CD14-positive monocyte (primary cell): Measurements from ENCODE around the gene MED27. TPM values are rescaled to one million over a fixed set of nuclear protein-coding genes. Genes with fewer than 3 reads are reported as not detected.

Experiments
- DNase-seq, 3 donors: peaks; one replicate each; pipeline ENCODE4 v3.0.0-alpha.2; 2011 to 2022
- H2AFZ ChIP-seq: 2 replicates; pipeline ENCODE4 v1.6.0; 2012; ENCODE audit warnings: mild to moderate bottlenecking, low read depth, low read length, inconsistent platforms; ENCODE audit not compliant: insufficient read depth, poor library complexity, severe bottlenecking
- H3K27ac ChIP-seq, 2 donors: 1 replicate in 1 of 2; 2 replicates in 1 of 2; pipeline ENCODE4 v1.5.1; 2012 to 2013; ENCODE audit warnings: low read length in 2 of 2, control low read depth in 1 of 2, inconsistent platforms in 1 of 2, low read depth in 1 of 2, mild to moderate bottlenecking in 1 of 2
- H3K27me3 ChIP-seq, 2 donors: one replicate each; pipeline versions ENCODE4 v1.6.0 to v1.6.1; 2011 to 2013; ENCODE audit warnings: low read length in 2 of 2; ENCODE audit not compliant: control insufficient read depth in 2 of 2, insufficient read depth in 2 of 2
- H3K36me3 ChIP-seq, 2 donors: replicated peaks in 1 of 2; 1 replicate in 1 of 2; 2 replicates in 1 of 2; pipeline versions ENCODE4 v1.5.1 to v1.6.1; 2012 to 2013; ENCODE audit warnings: low read length in 2 of 2, control low read depth in 1 of 2, inconsistent platforms in 1 of 2, mild to moderate bottlenecking in 1 of 2; ENCODE audit not compliant: insufficient read depth in 2 of 2, control insufficient read depth in 1 of 2
- H3K4me1 ChIP-seq, 2 donors: 1 replicate in 1 of 2; 2 replicates in 1 of 2; pipeline versions ENCODE4 v1.5.1 to v1.6.1; 2012 to 2013; ENCODE audit warnings: low read length in 2 of 2, control low read depth in 1 of 2, inconsistent platforms in 1 of 2, mild to moderate bottlenecking in 1 of 2, moderate library complexity in 1 of 2; ENCODE audit not compliant: insufficient read depth in 2 of 2, control insufficient read depth in 1 of 2
- H3K4me2 ChIP-seq: replicated peaks from 2 replicates; pipeline ENCODE3; 2012; ENCODE audit warnings: low read length, moderate library complexity, mild to moderate bottlenecking; ENCODE audit not compliant: poor library complexity, severe bottlenecking; ENCODE audit errors: extremely low read depth
- H3K4me3 ChIP-seq, 3 experiments: fragments of 200-600 bp in 1 of 3; sonication (generic) in 1 of 3; replicated peaks in 1 of 3; 1 replicate in 2 of 3; 2 replicates in 1 of 3; pipeline ENCODE4 v1.5.1; 2011 to 2013; ENCODE audit warnings: low read length in 3 of 3, mild to moderate bottlenecking in 3 of 3, control low read depth in 2 of 3, low read depth in 2 of 3, inconsistent platforms in 1 of 3, moderate library complexity in 1 of 3
- H3K79me2 ChIP-seq: 2 replicates; pipeline ENCODE4 v1.6.0; 2012; ENCODE audit warnings: mild to moderate bottlenecking, control low read depth, inconsistent platforms, low read length, moderate library complexity; ENCODE audit not compliant: insufficient read depth
- H3K9ac ChIP-seq: 2 replicates; pipeline ENCODE4 v1.6.0; 2017; ENCODE audit warnings: low read length, mild to moderate bottlenecking; ENCODE audit not compliant: insufficient read depth, poor library complexity, severe bottlenecking
- H3K9me3 ChIP-seq, 2 donors: replicated peaks in 1 of 2; 1 replicate in 1 of 2; 2 replicates in 1 of 2; pipeline versions ENCODE4 v1.5.1 to v1.6.1; 2012 to 2013; ENCODE audit warnings: low read length in 2 of 2, control low read depth in 1 of 2; ENCODE audit not compliant: control insufficient read depth in 1 of 2, insufficient read depth in 1 of 2
- H4K20me1 ChIP-seq: 2 replicates; pipeline ENCODE4 v1.6.0; 2012; ENCODE audit warnings: mild to moderate bottlenecking, low read length, control low read depth, moderate library complexity; ENCODE audit not compliant: insufficient read depth
- H3K27ac Mint-ChIP-seq, 7 donors: one replicate each; pipeline ENCODE4 v1.8.0; 2020; ENCODE audit warnings: mild to moderate bottlenecking in 7 of 7, mixed read lengths in 7 of 7, moderate library complexity in 6 of 7, inconsistent platforms in 2 of 7
- H3K27me3 Mint-ChIP-seq, 3 donors: one replicate each; pipeline ENCODE4 v1.8.0; 2021 to 2022; ENCODE audit warnings: low read depth in 3 of 3, mild to moderate bottlenecking in 3 of 3, mixed read lengths in 3 of 3, moderate library complexity in 3 of 3, inconsistent platforms in 1 of 3
- H3K36me3 Mint-ChIP-seq, 2 donors: one replicate each; pipeline ENCODE4 v1.8.0; 2020; ENCODE audit warnings: mixed read lengths in 2 of 2, inconsistent platforms in 1 of 2, mild to moderate bottlenecking in 1 of 2
- H3K4me1 Mint-ChIP-seq: one replicate; pipeline ENCODE4 v1.8.0; 2020; ENCODE audit warnings: mild to moderate bottlenecking, mixed read lengths
- H3K4me3 Mint-ChIP-seq, 2 donors: one replicate each; pipeline ENCODE4 v1.8.0; 2020; ENCODE audit warnings: mild to moderate bottlenecking in 2 of 2, mixed read lengths in 2 of 2, moderate library complexity in 1 of 2
- H3K9me3 Mint-ChIP-seq, 7 donors: one replicate each; pipeline ENCODE4 v1.8.0; 2020 to 2022; ENCODE audit warnings: mixed read lengths in 7 of 7, mild to moderate bottlenecking in 6 of 7, moderate library complexity in 6 of 7, inconsistent platforms in 2 of 7
- WGBS: methylation state at CpG from one replicate; pipeline ENCODE4 v1.1.5; 2013; ENCODE audit warnings: missing lambda C conversion rate; ENCODE audit not compliant: insufficient coverage; 5-methylcytosine and 5-hydroxymethylcytosine counted together
- intact Hi-C, 2 donors: fragments of 100-400 bp; cut with micrococcal nuclease; formaldehyde crosslinking; loops; one replicate each; pipeline versions ENCODE4 v1.15.0 to v1.15.1; 2023
- polyA plus RNA-seq, 3 donors: library from polyadenylated mRNA; depleted of rRNA in 1 of 3; unstranded in 2 of 3; stranded (reverse) in 1 of 3; fragments of 300-500 nt in 2 of 3; fragments of >200 nt in 1 of 3; fragmentation: Illumina TruSeq in 2 of 3; gene quantifications; 1 replicate in 2 of 3; 2 replicates in 1 of 3; pipeline ENCODE4 v1.2.3, GENCODE V29; 2012 to 2021
- TF ChIP-seq, protein P1 (sequence below): fragments of 200-600 bp; IDR thresholded peaks from one replicate; pipeline ENCODE4 v1.8.0; 2022; ENCODE audit warnings: antibody characterized with exemption, mild to moderate bottlenecking

MED27 gene
- polyA plus RNA-seq, 3 donors, result 14.0 to 26.9 (median 25.8) TPM

DNA sequence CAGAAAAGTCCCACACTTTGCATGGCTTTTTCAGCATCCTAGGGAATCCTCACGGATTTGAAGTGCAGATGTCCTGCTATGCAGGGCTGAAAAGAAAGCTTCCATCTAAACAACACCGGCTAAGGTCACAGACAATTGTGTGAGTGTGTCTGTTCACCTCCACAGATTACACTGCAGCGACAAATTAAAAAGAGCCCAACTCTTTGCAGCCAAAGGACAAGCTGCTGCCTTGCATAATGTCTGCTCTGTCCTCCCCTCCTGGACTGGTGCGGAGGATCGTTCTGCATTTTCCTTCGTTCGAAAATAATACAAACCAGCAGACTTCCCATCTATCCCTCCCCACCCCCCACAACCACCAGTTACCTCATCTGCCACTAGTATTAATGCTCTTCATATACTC lies 169.1 kb downstream of the MED27 start:
- Mint-ChIP-seq H3K27me3 (no peaks in the 10 kb centered on the region), H3K36me3 (peaks cover 2 to 9% of the 10 kb centered on the region in 2 donors), H3K4me3 (no peak overlapping the region), H3K27ac (no peak overlapping the region), H3K9me3 (peaks cover 0 to 4% (median 0%) of the 10 kb centered on the region in 7 donors), H3K4me1 (peaks cover 3% of the 10 kb centered on the region)
- Histone ChIP-seq H3K4me1 (no peaks in the 10 kb centered on the region), H2AFZ (no peak overlapping the region), H4K20me1 (no peaks in the 10 kb centered on the region), H3K9me3 (no peaks in the 10 kb centered on the region), H3K4me2 (no peak overlapping the region), H3K36me3 (no peaks in the 10 kb centered on the region), H3K79me2 (no peaks in the 10 kb centered on the region), H3K9ac (no peak overlapping the region), H3K27me3 (no peaks in the 10 kb centered on the region), H3K27ac (no peak overlapping the region), H3K4me3 (no peak overlapping the region)
- TF ChIP-seq, protein P1, sequence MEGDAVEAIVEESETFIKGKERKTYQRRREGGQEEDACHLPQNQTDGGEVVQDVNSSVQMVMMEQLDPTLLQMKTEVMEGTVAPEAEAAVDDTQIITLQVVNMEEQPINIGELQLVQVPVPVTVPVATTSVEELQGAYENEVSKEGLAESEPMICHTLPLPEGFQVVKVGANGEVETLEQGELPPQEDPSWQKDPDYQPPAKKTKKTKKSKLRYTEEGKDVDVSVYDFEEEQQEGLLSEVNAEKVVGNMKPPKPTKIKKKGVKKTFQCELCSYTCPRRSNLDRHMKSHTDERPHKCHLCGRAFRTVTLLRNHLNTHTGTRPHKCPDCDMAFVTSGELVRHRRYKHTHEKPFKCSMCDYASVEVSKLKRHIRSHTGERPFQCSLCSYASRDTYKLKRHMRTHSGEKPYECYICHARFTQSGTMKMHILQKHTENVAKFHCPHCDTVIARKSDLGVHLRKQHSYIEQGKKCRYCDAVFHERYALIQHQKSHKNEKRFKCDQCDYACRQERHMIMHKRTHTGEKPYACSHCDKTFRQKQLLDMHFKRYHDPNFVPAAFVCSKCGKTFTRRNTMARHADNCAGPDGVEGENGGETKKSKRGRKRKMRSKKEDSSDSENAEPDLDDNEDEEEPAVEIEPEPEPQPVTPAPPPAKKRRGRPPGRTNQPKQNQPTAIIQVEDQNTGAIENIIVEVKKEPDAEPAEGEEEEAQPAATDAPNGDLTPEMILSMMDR, result no peak
- 62% methylated on average over 4 of the region's 7 CpGs for WGBS
- intact Hi-C loops, result no loop called here
- DNase-seq, result no peak

DNA sequence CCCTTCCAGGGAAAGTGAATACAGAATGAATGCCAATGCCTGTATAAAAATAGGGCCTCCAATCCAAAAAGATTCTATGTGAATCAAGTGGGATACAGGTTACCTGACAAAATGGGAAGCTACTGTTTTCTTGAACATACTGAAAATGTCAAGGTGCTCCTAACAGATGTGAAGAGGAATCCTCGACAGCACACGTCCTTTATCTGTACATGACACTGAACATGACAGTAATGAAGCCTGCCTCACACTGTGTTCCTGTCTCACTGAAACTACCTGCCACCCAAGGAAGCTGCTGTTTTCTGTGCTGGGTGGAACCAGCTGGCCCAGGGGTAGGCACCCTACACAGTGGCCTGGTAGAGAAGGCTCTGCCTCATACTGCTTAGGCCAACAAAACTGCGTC lies 174.5 kb downstream of the MED27 start:
- WGBS, result 94% methylated on average over 3 of the region's 3 CpGs
- H3K4me3 Mint-ChIP-seq, result no peak overlapping the region
- no peaks in the 10 kb centered on the region for H3K9me3 ChIP-seq
- no peaks in the 10 kb centered on the region for H3K4me1 ChIP-seq
- H3K9ac ChIP-seq, result no peak overlapping the region
- TF ChIP-seq, protein P1, result no peak
- intact Hi-C loops, result no loop called here
- no peak overlapping the region for H3K4me2 ChIP-seq
- no peak for DNase-seq
- H2AFZ ChIP-seq, result no peak overlapping the region
- H3K27ac Mint-ChIP-seq, result no peak overlapping the region
- no peaks in the 10 kb centered on the region for H3K36me3 ChIP-seq
- H3K9me3 Mint-ChIP-seq, result peaks cover 0 to 4% (median 0%) of the 10 kb centered on the region in 7 donors
- peaks cover 5% of the 10 kb centered on the region for H3K4me1 Mint-ChIP-seq
- no peak overlapping the region for H3K27ac ChIP-seq
- H3K4me3 ChIP-seq, result no peak overlapping the region
- no peaks in the 10 kb centered on the region for H3K79me2 ChIP-seq
- peaks cover 0 to 2% (median 0%) of the 10 kb centered on the region in 3 donors for H3K27me3 Mint-ChIP-seq
- H3K36me3 Mint-ChIP-seq, result peaks cover 6 to 8% of the 10 kb centered on the region in 2 donors
- H4K20me1 ChIP-seq, result no peaks in the 10 kb centered on the region
- H3K27me3 ChIP-seq, result no peaks in the 10 kb centered on the region
